CD4-positive, alpha-beta T cell treated with Interleukin-2 at 100 ng/mL for 4 hours (primary cell): ENCODE results near the gene ASCC2.
"Not testable (repeated sequence)": the region's sequence is repeated elsewhere in the genome, so short reads cannot be mapped to it uniquely, and the experiment has no call there.

ENCODE experiments used
- DNase-seq: peaks from one replicate; pipeline ENCODE4 v3.0.0-alpha.2; 2020; ENCODE audit warnings: low spot score

Gene ASCC2

GRCh38 chr22:29856496-29856895 is 18.4 kb upstream of the ASCC2 start:
- DNase-seq, result no peak

GRCh38 chr22:29855611-29856181 is 17.6 kb upstream of the ASCC2 start:
- no peak for DNase-seq

- DNase-seq, result no peak
Measured at GRCh38 chr22:29854432-29854831, 16.4 kb upstream of the ASCC2 start.

GRCh38 chr22:29848111-29848510 is 10.0 kb upstream of the ASCC2 start:
- no peak for DNase-seq

- no peak for DNase-seq
Measured at GRCh38 chr22:29846290-29846689, 8.2 kb upstream of the ASCC2 start.

- DNase-seq, result no peak
Measured at GRCh38 chr22:29842740-29843139, 4.7 kb upstream of the ASCC2 start.

GRCh38 chr22:29842172-29842571 is 4.1 kb upstream of the ASCC2 start:
- DNase-seq, result no peak

GRCh38 chr22:29840498-29840897 is 2.4 kb upstream of the ASCC2 start:
- DNase-seq, result no peak

GRCh38 chr22:29839039-29839438 is 965 bp upstream of the ASCC2 start:
- DNase-seq, result no peak

GRCh38 chr22:29838599-29838956 is 504 bp upstream of the ASCC2 start:
- no peak for DNase-seq

- not testable (repeated sequence) for DNase-seq
Measured at GRCh38 chr22:29836791-29837370, 1.2 kb downstream of the ASCC2 start.

- DNase-seq, result no peak
Measured at GRCh38 chr22:29834046-29834445, 4.0 kb downstream of the ASCC2 start.

GRCh38 chr22:29833392-29833965 is 4.6 kb downstream of the ASCC2 start:
- DNase-seq, result no peak

GRCh38 chr22:29831958-29832357 is 6.1 kb downstream of the ASCC2 start:
- no peak for DNase-seq

GRCh38 chr22:29831186-29831921 is 6.7 kb downstream of the ASCC2 start:
- DNase-seq, result no peak

- DNase-seq, result no peak
Measured at GRCh38 chr22:29830585-29830984, 7.5 kb downstream of the ASCC2 start.

GRCh38 chr22:29827726-29828125 is 10.3 kb downstream of the ASCC2 start:
- DNase-seq, result not testable (repeated sequence)

GRCh38 chr22:29827091-29827490 is 11.0 kb downstream of the ASCC2 start:
- no peak for DNase-seq

- DNase-seq, result no peak
Measured at GRCh38 chr22:29825578-29825977, 12.5 kb downstream of the ASCC2 start.

GRCh38 chr22:29824677-29825076 is 13.4 kb downstream of the ASCC2 start:
- no peak for DNase-seq

- peak; percentile 18 for DNase-seq
Measured at GRCh38 chr22:29821291-29822016, 16.6 kb downstream of the ASCC2 start.

- no peak for DNase-seq
Measured at GRCh38 chr22:29820961-29821290, 17.1 kb downstream of the ASCC2 start.

GRCh38 chr22:29819501-29819900 is 18.6 kb downstream of the ASCC2 start:
- no peak for DNase-seq
